LNCAP (cell line): ENCODE data around the gene EOGT.

ENCODE experiments used
- CTCF ChIP-seq: fragments of 450-650 bp; IDR thresholded peaks from 2 replicates; pipeline ENCODE4 v1.5.1; 2017; ENCODE audit warnings: mild to moderate bottlenecking

Gene EOGT

DNA sequence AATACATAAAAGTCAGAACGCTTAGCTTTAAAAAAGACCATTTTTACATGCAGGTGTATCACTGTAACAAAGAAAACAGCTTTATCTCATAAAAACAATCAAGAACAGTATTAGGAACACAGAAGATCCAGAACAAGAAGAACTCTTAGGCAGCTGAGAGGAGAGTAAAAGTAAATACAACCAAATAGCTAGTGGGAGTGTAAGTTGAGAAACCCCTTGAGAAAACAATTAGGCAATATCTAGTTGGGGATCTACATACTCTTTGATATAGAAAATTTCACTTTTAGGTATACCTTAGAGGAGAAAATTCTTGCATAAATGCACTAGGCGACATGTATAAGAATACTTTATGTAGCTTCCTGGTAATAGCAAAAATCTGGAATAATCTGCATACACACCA is 31.1 kb upstream of the EOGT start:
- no peak for TF ChIP-seq CTCF

GRCh38 chr3:69033470-69033869 is 20.0 kb upstream of the EOGT start:
- no peak for TF ChIP-seq CTCF

DNA sequence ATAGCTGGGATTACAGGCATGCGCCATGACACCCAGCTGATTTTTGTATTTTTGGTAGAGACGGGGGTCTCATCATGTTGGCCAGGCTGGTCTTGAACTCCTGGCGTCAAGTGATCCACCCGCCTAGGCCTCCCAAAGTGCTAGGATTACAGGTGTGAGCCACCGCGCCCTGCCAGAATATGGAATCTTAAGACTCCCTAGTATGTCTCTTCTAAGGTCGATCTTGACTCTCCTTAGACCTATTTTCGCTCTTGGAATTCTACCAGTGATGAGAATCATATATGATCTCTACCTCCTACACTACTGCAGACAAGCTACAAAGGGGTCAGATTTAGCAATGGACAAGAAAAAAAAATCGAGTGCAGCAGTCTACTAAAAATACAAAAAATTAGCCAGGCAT is 19.3 kb upstream of the EOGT start:
- no peak for TF ChIP-seq CTCF

- TF ChIP-seq CTCF = no peak
Measured at GRCh38 chr3:69032142-69032541, 18.7 kb upstream of the EOGT start.

GRCh38 chr3:69031635-69032034 is 18.2 kb upstream of the EOGT start:
- no peak for TF ChIP-seq CTCF

DNA sequence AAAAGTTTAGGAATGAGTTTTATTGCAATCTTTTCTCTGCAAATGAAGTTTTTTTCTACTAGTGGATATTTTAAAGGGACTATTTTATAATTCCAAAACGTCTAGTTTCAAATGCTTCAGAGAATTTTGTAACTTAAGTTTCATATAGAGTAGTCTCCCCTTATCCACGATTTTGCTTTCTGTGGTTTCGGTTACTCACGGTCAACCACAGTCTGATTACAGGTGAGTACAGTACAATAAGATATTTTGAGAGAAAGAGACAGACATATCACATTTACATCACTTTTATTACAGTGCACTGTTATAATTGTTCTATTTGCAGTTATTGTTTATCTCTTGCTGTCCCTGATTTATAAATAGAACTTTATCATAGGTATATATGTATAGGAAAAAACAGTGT is 7.4 kb upstream of the EOGT start:
- TF ChIP-seq CTCF = no peak

DNA sequence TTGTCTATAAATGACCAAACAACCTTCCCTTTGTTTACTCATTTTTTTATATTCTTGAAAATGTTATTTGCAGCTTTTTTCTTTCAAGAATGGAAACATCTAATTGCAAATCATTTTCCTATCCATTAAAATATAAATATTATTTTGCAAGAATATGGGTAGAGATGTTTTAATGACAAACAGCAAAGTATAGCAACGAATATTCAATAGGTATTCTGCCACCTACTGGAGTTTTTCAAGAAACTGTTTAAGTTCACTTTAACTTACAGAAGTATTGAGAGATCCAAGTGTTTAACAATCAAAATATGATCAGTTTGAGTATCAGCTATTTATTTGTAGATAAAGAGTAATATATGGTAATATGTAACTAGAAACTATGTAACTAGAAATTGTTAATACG is 6.9 kb upstream of the EOGT start:
- peak; percentile 54 for TF ChIP-seq CTCF

- TF ChIP-seq CTCF = no peak
Measured at GRCh38 chr3:69016901-69017300, 3.4 kb upstream of the EOGT start.
